Neutrophil (primary cell): ENCODE data around the gene TBX4.
"Not testable (repeated sequence)": the region's sequence is repeated elsewhere in the genome, so short reads cannot be mapped to it uniquely, and the experiment has no call there.

Source experiments
- H3K27ac ChIP-seq: fragments of 200-600 bp; sonication (generic); 2 replicates; pipeline ENCODE4 v1.5.1; 2016; ENCODE audit warnings: mild to moderate bottlenecking, moderate library complexity
- H3K27me3 ChIP-seq: fragments of 200-600 bp; sonication (generic); 2 replicates; pipeline ENCODE4 v1.6.0; 2016; ENCODE audit warnings: mild to moderate bottlenecking
- H3K36me3 ChIP-seq: fragments of 200-600 bp; sonication (generic); 2 replicates; pipeline ENCODE4 v1.5.1; 2017
- H3K4me1 ChIP-seq, 2 experiments: fragments of 200-600 bp in 1 of 2; sonication (generic) in 1 of 2; 1 replicate in 1 of 2; 2 replicates in 1 of 2; pipeline versions ENCODE4 v1.5.1 to v1.6.1; 2013 to 2016; ENCODE audit warnings: low read depth in 1 of 2, low read length in 1 of 2, mild to moderate bottlenecking in 1 of 2, moderate library complexity in 1 of 2; ENCODE audit not compliant: control insufficient read depth in 1 of 2, insufficient read depth in 1 of 2
- H3K4me3 ChIP-seq, 2 experiments: fragments of 200-600 bp in 1 of 2; sonication (generic) in 1 of 2; 1 replicate in 1 of 2; 2 replicates in 1 of 2; pipeline ENCODE4 v1.5.1; 2013 to 2016; ENCODE audit warnings: low read depth in 1 of 2, low read length in 1 of 2, mild to moderate bottlenecking in 1 of 2, moderate library complexity in 1 of 2
- H3K9me3 ChIP-seq: fragments of 200-600 bp; sonication (generic); 2 replicates; pipeline ENCODE4 v1.5.1; 2016
- TF ChIP-seq, protein P1 (sequence below): fragments of 200-600 bp; sonication (generic); IDR thresholded peaks from 2 replicates; pipeline ENCODE4 v1.5.1; 2016; ENCODE audit warnings: antibody characterized with exemption

TBX4 gene

DNA sequence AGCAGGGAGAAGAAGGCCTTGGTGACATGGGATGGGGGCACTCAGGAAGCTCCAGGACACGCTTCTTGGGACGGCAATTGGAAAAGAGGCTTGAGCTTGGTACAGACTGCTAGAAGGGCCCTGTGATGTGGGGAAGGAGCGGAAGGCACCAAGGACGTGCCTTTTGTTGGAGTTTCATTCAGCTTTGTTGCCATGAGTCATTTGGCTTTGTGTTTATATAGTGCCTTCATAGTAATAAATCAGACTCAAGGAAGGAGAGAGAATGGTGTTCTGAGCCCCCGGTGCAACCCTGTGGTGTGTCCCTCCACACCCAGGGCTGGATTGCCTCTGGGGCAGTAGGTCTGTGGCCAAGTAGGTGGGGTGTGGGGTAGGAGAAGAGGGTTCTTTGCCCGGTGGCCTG lies 7.4 kb upstream of the TBX4 start:
- TF ChIP-seq, protein P1, sequence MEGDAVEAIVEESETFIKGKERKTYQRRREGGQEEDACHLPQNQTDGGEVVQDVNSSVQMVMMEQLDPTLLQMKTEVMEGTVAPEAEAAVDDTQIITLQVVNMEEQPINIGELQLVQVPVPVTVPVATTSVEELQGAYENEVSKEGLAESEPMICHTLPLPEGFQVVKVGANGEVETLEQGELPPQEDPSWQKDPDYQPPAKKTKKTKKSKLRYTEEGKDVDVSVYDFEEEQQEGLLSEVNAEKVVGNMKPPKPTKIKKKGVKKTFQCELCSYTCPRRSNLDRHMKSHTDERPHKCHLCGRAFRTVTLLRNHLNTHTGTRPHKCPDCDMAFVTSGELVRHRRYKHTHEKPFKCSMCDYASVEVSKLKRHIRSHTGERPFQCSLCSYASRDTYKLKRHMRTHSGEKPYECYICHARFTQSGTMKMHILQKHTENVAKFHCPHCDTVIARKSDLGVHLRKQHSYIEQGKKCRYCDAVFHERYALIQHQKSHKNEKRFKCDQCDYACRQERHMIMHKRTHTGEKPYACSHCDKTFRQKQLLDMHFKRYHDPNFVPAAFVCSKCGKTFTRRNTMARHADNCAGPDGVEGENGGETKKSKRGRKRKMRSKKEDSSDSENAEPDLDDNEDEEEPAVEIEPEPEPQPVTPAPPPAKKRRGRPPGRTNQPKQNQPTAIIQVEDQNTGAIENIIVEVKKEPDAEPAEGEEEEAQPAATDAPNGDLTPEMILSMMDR, result no peak
- Histone ChIP-seq H3K4me1 (no peaks in the 10 kb centered on the region), H3K4me3 (no peak overlapping the region), H3K9me3 (no peaks in the 10 kb centered on the region), H3K27ac (no peak overlapping the region), H3K27me3 (peaks cover 93% of the 10 kb centered on the region), H3K36me3 (no peaks in the 10 kb centered on the region)

DNA sequence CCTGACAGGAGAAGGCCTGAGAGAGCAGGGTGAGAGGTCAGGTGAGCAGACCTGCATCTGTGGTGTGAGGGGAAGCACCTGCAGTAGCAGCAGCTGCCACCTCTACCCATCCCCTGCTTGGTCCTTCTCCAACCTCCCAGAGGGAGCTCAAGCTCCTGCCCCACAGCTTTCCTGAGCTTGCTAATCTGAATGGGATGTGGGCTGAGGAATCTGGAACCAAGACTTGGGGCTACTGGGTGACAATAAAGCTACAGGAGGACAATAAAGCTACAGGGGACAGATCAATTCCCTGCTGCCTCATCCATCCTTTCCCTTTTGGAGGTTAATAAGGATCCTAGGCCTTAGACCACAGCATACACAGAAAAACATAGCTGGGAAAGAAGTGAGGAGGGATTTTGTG lies 4.9 kb upstream of the TBX4 start:
- H3K36me3 ChIP-seq, result no peaks in the 10 kb centered on the region
- peaks cover 0 to 9% of the 10 kb centered on the region in 2 experiments for H3K4me1 ChIP-seq
- no peaks in the 10 kb centered on the region for H3K9me3 ChIP-seq
- peaks cover 93% of the 10 kb centered on the region for H3K27me3 ChIP-seq
- TF ChIP-seq, protein P1, result no peak
- no peak overlapping the region for H3K27ac ChIP-seq
- no peak overlapping the region for H3K4me3 ChIP-seq

DNA sequence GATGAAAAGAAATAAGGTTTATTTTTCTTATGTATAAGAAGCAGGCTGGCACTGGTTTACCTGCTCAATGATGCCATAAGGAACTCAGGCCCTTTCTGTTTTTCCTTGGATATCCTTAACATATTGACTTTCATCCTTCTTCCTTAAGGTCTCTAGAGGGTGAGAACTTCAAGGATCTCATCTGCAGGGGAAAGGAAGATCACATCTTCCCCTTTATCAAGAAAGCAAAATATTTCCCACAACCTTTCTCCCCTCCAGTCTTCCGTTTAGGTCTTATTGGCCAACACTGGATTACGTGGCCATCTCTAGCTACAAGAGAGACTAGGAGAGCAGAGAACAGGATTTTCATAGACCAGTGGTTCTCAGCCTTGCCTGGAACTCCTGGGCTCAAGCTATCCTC lies 4.2 kb upstream of the TBX4 start:
- Histone ChIP-seq H3K27me3 (peaks cover 94% of the 10 kb centered on the region), H3K9me3 (no peaks in the 10 kb centered on the region), H3K4me3 (no peak overlapping the region), H3K36me3 (no peaks in the 10 kb centered on the region), H3K4me1 (peaks cover 0 to 10% of the 10 kb centered on the region in 2 experiments), H3K27ac (no peak overlapping the region)
- TF ChIP-seq, protein P1, result no peak

DNA sequence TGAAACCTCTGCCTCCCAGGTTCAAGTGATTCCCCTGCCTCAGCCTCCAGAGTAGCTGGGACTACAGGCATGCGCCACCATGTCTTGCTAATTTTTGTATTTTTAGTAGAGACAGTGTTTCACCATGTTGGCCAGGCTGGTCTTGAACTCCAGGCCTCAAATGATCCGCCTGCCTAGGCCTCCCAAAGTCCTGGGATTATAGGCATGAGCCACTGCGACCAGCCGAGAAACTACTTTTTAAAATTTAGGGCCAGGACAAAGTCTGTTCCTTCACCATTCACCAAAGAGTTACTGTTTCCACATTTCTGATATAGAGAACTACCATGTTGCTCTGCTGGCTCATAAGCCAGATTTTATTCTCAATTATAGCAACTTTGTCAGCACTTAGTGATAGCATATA lies 3.1 kb upstream of the TBX4 start:
- H3K4me3 ChIP-seq, H3K36me3 ChIP-seq, H3K27ac ChIP-seq, H3K9me3 ChIP-seq: not testable (repeated sequence)
- peaks cover 0 to 10% of the 10 kb centered on the region in 2 experiments for H3K4me1 ChIP-seq
- peaks cover 100% of the 10 kb centered on the region for H3K27me3 ChIP-seq

DNA sequence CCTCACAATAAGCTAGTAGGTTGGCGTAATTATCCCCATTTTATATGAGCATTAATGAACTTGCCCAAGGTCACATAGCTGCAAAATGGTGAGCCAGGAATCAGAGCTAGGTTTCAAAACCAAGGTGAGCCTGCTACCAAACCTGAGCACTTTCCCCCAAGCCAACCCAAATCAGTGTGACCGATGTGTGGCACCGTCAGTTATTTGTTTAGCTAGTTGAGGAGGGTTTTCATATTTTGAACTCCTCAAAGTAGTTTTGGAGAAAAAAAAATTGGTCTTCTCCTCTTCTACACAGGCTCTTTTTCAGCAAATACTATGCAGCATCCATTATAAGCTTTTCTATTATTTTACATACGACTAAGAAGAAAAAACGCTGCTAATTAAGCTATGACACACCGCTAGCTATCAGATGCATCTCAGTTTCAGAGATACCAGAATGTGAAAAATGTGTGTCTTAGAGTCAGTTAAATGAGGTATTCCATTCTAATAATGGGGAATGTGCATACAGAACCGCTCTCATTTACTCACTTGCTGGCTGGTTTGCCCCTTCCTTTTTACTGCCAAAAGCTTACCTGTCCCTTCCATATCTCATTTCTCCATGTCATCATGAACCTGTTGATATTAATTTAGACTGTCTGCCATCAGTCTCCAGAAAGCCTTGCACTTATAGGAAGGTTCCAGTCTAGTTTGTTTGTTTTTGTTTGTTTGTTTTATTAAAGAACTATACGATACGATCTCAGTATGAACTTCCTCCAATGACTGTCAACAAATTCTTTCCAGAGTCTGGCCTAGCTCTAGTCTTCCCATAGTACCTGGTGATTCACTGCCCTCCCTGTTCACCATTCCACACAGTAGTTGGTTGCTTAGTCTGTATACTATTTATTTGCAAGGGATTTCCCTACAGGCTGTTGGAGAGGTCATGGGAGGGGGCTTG lies 2.2 kb upstream of the TBX4 start:
- Histone ChIP-seq H3K4me1 (peaks cover 0 to 10% of the 10 kb centered on the region in 2 experiments), H3K36me3 (no peaks in the 10 kb centered on the region), H3K27ac (no peak overlapping the region), H3K27me3 (peaks cover 100% of the 10 kb centered on the region), H3K9me3 (no peaks in the 10 kb centered on the region), H3K4me3 (no peak overlapping the region)
- TF ChIP-seq, protein P1, result no peak
